ENCODE data around the gene CD5L.

GRCh38 chr1:157820299-157820698 is 21.3 kb downstream of the CD5L start:
- TF ChIP-seq, protein P1, sequence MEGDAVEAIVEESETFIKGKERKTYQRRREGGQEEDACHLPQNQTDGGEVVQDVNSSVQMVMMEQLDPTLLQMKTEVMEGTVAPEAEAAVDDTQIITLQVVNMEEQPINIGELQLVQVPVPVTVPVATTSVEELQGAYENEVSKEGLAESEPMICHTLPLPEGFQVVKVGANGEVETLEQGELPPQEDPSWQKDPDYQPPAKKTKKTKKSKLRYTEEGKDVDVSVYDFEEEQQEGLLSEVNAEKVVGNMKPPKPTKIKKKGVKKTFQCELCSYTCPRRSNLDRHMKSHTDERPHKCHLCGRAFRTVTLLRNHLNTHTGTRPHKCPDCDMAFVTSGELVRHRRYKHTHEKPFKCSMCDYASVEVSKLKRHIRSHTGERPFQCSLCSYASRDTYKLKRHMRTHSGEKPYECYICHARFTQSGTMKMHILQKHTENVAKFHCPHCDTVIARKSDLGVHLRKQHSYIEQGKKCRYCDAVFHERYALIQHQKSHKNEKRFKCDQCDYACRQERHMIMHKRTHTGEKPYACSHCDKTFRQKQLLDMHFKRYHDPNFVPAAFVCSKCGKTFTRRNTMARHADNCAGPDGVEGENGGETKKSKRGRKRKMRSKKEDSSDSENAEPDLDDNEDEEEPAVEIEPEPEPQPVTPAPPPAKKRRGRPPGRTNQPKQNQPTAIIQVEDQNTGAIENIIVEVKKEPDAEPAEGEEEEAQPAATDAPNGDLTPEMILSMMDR (IDR thresholded peaks at IDR 0.05): no peak
- no peak for TF ChIP-seq EZH2 (IDR thresholded peaks at IDR 0.05)
